ENCODE data around the gene EIF4E1B. TPM values are rescaled to one million over a fixed set of nuclear protein-coding genes. Genes with fewer than 3 reads are reported as not detected.
A peak's percentile ranks its signal among the peaks of the same experiment; 100 is the strongest.

Gene EIF4E1B
- polyA plus RNA-seq, 4 donors: 0.06 to 0.11 (median 0.07) TPM; not detected in 1

GRCh38 chr5:176660860-176661641 lies 30.6 kb downstream of the EIF4E1B start:
- peak in 2 of 4 donors; percentile 55 to 65 for DNase-seq (ENCODE audit: low read depth in 4 of 4, low spot score in 2 of 4)

DNA sequence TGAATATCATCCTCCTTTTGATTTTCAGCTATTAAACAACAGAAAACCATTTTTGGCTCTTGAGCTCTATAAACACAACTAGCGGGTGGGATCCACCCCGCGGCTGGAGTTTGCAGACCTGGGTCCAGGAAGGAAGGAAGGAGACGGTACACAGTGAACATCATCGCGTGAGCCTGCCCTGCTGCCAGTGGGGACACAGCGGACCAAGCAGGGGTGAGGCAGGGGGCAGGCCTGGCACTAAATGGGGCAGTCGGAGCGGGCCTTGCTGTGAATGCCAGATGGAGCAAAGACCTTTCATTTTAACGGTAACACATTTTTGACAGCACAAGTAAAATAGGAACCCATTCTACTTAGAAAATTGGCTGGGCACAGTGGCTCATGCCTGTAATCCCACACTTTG lies 31.2 kb downstream of the EIF4E1B start:
- no peak for DNase-seq (ENCODE audit: low read depth in 4 of 4, low spot score in 2 of 4)

- no peak for DNase-seq (ENCODE audit: low read depth in 4 of 4, low spot score in 2 of 4)
These were observed 32.2 kb downstream of the EIF4E1B start for GRCh38 chr5:176662371-176663333.

DNA sequence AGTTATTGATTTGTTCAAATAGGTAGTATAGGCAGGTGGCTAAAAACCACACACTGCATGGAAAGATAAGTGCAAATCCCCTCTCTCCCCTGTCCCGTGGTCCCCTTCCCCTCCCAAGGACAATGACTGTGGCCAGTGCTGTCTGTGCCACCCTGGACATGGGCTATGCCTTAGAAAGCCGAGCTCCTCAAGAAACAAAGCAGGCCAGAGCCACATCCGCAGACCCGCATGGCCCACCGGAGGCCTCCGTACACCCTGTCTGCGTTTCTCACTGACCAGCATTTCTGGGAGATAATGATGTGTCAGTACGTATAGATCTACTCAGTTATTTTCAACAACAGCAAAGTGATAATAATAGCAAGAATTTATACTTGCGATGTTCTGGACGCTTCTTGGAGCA lies 33.1 kb downstream of the EIF4E1B start:
- DNase-seq (ENCODE audit: low read depth in 4 of 4, low spot score in 2 of 4): no peak

DNA sequence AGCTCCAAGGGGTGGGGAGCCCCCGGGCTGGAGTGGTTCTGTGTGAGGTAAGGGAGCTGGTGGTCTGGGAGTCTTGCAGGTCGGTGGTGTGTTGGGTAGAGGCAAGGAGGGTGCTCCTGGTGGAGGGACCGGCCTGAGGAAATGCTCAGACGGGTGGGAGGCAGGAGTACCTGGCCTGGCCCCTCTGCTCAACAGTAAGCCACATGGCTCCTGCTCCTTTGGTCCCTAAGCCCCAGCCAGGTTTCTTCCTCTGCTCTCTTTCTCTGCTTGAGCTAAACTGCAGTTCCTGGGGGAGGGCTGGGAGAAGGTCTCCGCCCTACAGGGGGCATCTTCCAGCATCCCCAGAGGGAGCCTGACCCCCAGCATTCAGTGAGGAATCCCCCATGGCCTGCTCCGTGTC lies 34.0 kb downstream of the EIF4E1B start:
- DNase-seq (ENCODE audit: low read depth in 4 of 4, low spot score in 2 of 4): no peak

DNA sequence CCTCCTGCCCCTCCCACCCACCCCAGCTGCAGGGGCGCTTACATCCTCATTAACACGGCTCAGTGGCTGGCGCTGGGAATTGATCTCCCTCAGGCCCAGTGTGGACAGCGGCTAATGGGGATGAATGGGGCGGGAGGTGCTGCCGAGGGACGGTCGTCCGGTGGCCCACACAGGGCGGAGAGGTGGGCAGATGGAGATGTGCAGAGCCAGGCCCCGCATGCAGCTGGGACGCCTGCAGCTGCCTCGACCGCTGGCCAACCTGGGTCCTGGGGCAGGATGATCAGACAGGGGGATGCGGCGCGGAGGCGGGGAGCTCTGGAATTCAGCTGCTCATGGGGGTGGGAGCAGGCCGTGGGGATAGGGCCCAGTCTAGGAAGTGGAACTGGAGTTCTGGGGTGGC lies 34.4 kb downstream of the EIF4E1B start:
- DNase-seq (ENCODE audit: low read depth in 4 of 4, low spot score in 2 of 4): no peak

- DNase-seq (ENCODE audit: low read depth in 4 of 4, low spot score in 2 of 4): no peak
These were observed 35.0 kb downstream of the EIF4E1B start for GRCh38 chr5:176665517-176665916.

DNA sequence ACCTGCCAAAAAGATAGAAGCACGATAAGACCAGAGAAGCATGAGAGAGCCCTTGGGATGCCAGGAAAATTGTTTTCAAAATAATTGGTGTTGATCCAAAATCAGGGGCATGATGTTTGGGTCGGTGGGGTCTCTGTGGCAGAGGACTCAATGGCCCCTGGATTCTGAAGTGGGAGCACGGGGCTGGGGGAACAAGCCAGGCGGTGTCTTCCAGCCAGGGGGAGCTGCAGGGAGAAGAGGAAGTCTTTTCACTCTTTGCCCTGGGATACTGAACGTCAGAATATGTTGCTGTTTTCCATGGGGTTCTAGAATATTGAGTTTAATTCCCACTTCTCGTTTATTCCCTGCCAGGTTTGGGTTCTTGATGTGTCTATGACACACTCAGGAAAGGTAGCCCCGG lies 37.2 kb downstream of the EIF4E1B start:
- DNase-seq (ENCODE audit: low read depth in 4 of 4, low spot score in 2 of 4): no peak

DNA sequence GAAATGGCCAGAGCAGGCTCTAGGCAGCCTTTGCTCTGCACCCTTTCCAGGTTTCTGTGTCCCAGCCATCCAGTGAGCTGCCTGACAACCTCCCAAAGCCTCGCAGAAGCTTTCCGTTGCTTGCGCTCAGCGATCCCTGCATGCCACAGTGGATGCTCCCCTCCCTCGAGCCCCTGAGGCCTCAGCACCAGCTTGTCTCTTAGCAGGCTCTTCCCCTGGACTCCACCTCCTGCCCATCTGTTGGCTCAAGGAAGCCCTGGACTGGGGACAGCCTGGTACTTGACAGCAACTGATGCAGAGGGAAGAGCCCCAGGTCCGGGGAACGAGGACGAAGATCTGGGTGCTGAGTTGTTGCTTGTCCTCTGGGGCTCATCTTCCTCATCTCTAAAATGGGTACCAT lies 40.0 kb downstream of the EIF4E1B start:
- no peak for DNase-seq (ENCODE audit: low read depth in 4 of 4, low spot score in 2 of 4)

GRCh38 chr5:176671399-176671798 lies 40.9 kb downstream of the EIF4E1B start:
- DNase-seq (ENCODE audit: low read depth in 4 of 4, low spot score in 2 of 4): no peak

- no peak for DNase-seq (ENCODE audit: low read depth in 4 of 4, low spot score in 2 of 4)
These were observed 41.6 kb downstream of the EIF4E1B start for GRCh38 chr5:176671890-176672747.

DNA sequence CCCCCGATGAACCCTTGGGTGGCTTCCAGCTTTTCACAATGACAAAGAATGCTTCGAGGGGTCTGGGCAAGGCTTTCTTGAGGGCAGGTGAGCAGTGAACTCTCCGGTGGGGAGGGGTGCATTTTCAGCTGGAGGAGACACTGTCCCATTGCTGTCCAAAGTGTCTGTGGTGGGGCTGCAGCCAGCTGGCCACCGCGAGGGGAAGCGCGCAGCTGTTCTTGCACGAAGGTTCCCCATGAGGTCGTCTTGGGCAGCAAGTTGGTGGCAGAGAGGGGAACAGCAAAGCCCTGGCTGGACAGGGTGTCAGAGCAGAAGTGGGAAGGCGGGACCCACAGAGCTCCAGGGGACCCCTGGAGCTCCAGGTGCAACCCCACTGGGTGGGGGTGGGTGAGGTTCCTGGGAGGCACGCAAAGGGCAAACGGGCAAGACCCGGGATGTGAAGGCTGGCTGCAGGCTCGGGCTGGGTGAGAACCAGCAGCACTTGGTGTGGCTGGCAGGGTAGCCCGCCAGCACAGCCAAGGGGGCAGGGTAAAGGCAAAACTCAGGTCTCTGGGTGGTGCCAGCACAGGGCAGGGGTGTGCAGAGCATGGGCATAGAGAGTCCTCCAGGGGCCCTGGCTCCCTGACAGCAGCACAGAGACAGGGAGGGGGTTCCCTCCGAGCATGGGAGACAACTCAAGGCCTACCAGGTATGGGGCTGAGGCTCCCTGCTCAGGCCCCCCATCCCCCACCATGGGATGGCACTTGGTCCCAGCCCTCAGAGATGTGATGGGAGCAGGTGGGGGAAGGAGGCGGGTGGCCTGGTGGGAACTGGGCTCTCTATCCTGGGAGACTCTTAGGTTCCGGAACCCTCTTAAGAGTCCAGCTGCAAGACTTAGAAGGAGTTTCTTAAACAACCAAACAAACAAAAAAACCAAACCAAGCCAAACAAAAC lies 43.4 kb downstream of the EIF4E1B start:
- DNase-seq (ENCODE audit: low read depth in 4 of 4, low spot score in 2 of 4): no peak

GRCh38 chr5:176674799-176675198 lies 44.3 kb downstream of the EIF4E1B start:
- no peak for DNase-seq (ENCODE audit: low read depth in 4 of 4, low spot score in 2 of 4)

DNA sequence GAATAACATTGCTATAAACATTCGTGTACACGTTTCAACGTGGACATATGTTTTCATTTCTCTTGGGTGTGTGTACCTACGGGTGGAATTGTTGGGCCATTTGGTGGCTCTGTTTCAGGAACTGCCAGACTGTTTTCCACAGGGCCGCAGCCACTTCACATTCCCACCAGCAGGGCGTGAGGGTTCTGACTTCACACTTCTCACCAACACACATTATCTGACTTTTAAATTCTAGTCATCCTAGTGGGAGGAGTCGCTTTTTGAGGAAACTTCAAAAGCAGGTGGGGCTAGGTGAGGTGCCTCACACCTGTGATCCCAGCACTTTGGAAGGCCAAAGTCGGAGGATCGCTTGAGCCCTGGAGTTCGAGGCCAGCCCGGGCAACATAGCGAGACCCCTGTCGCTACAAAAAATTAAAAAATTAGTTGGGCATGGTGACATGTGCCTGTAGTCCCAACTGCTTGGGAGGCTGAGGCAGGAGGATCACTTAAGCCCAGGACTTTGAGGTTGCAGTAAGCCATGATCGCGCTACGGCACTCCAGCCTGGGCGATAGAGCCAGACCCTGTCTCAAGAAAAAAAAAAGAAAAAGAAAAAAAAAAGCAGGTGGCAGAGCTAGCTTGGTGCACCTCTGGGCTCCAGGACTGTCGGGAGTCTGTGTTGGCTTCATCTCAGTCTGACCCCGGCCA lies 45.3 kb downstream of the EIF4E1B start:
- DNase-seq (ENCODE audit: low read depth in 4 of 4, low spot score in 2 of 4): no peak

GRCh38 chr5:176676361-176676824 lies 45.9 kb downstream of the EIF4E1B start:
- no peak for DNase-seq (ENCODE audit: low read depth in 4 of 4, low spot score in 2 of 4)

DNA sequence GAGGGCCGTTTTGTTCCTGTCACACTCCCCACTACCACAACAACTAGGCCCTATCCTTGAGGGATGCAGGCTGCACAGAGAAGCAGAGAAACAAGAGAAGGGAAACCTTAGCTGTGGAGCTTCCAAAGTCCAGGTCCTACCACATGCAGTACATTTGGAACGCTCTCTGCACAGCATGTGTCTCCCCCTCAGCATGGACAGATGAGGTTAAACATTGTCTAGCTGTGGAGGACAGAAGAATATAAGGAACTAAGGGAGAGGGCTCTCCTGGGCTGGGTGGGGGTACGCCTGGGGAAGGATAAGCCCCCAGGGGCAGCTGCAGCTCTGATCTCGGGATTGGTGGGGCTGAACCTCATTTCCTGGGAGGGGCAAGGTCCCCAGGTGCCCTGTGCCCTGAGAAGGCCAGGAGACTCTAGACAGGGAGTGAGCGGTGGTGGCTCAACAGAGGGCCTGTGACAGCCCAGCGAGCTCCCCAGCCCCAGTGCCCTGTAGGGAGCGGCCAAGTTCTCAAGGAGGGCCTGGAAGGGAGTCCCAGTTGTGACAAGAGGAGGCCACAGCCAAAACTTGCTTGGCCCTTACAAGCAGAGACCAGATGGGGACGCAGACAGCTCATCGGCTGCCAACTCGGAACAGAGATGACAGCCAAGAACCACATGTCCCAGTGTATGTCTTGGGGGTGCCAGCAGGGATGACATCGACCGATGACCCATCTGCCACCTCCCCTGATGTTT lies 46.9 kb downstream of the EIF4E1B start:
- DNase-seq (ENCODE audit: low read depth in 4 of 4, low spot score in 2 of 4): no peak

- DNase-seq (ENCODE audit: low read depth in 4 of 4, low spot score in 2 of 4): no peak
These were observed 48.1 kb downstream of the EIF4E1B start for GRCh38 chr5:176678584-176678983.
